Measurements from ENCODE around the gene CEP295NL. TPM values are rescaled to one million over a fixed set of nuclear protein-coding genes. Genes with fewer than 3 reads are reported as not detected.
A peak's percentile ranks its signal among the peaks of the same experiment; 100 is the strongest.

The CEP295NL gene, protein sequence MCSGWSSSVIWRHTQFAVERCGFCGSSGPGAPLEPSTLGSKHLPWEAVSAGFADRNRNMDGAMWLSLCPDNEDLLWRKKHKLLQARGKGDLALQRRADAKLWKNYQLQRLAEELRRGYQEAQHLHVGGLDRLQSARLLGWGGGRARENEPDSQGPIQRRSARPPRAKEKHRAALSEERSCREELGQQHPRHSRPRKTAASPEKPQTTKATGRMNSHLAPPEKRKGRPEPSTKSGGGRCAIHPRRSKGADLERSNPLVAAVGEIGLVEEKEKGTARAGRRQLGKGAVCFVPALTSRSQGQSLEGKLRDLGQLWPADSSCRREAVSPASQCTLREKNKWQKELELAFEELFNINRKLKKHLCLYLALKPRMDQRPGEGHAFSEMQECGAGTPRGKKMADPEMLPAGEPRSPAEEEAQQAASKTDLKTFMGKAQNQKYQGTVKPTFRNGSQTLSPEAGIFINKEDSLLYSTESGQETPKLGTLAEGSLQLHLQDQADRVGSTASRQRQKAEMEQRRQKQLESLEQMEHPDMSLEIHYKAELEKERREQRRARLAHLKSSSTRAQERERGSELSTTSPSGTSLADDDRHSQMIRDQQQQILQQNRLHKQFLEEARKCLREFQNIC
- total RNA-seq: 10 to 100 TPM in 1 of 4 donors, 1 to 10 TPM in 2, not detected in 1; 1.8 to 14.5 (median 3.8) TPM

DNA sequence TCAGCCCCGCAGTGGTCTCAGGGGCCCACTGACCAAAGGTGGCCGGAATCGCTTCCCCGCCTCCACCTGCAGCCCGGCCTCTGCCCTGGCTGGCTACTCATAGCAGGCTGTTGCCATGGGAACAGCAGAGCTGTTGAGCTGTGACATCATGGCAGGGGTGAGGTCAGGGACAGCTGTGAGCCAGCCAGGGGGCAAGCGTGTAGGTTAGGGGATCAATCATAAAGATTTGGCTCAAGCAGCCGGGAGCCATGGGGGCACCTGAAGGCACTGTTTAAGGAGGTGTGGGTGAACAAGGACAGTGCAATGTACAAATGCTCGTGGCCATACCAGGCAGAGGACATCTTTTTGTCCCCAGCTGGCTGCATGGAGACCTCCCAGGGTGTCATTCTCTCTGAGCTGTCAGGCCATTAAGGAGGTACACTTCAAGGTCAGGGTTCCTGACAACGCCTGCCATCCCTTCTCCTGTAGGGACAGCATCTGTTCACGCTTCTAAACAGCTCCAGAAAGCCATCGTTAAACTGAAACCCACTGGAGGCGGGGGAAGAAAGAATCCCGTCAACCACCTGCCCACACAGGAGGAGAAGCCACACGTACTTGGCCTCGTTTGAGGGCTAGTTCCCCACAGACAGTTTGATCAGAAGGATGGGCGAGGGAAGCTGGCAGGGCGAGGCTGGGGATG, at the start of gene CEP295NL:
TSS of gene CEP295NL (minus strand) at position 101 of the 679 bp plus-strand sequence. CDS start 1,373 bp downstream, outside the sequence.
- Histone ChIP-seq H3K4me3 (no peak within 1 kb of the TSS), H3K4me1 (peaks cover 7 to 22% of the 10 kb centered on the region in 2 donors), H3K27ac (peak within 1 kb of the TSS; percentile 4 to 42), H3K36me3 (no peaks in the 10 kb centered on the region), H3K27me3 (no peaks in the 10 kb centered on the region), H3K9me3 (no peaks in the 10 kb centered on the region)
- intact Hi-C loops (cut with DNase I; ENCODE audit: low total_unique reads): no loop called here
- no peak for TF ChIP-seq POLR2A (IDR thresholded peaks at IDR 0.05)
- TF ChIP-seq, protein P1, sequence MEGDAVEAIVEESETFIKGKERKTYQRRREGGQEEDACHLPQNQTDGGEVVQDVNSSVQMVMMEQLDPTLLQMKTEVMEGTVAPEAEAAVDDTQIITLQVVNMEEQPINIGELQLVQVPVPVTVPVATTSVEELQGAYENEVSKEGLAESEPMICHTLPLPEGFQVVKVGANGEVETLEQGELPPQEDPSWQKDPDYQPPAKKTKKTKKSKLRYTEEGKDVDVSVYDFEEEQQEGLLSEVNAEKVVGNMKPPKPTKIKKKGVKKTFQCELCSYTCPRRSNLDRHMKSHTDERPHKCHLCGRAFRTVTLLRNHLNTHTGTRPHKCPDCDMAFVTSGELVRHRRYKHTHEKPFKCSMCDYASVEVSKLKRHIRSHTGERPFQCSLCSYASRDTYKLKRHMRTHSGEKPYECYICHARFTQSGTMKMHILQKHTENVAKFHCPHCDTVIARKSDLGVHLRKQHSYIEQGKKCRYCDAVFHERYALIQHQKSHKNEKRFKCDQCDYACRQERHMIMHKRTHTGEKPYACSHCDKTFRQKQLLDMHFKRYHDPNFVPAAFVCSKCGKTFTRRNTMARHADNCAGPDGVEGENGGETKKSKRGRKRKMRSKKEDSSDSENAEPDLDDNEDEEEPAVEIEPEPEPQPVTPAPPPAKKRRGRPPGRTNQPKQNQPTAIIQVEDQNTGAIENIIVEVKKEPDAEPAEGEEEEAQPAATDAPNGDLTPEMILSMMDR (IDR thresholded peaks at IDR 0.05): no peak
- DNase-seq: no peak

DNA sequence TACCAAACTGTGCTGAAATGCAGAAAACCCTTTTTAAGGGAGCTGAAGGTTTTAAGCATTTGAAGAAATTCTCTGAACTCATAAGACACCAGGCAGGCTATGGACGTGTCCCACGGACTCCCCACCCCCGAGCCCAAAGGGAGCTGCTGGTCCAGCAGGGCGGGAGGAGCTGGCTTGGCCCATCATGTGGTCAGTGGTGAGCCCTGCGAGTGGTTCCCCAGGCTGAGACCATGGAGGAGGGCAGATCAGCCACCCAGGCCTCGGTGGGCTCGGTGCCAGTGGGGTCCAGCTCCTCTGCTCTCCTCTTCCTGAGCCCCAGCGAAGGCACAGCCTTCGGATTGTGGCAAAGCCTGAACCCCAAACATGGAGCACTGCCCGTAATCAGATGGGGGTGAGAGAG, 49.7 kb upstream of the CEP295NL start:
- H3K27me3 ChIP-seq: no peaks in the 10 kb centered on the region
- intact Hi-C loops (cut with DNase I; ENCODE audit: low total_unique reads): no loop called here
- H3K27ac ChIP-seq: peak overlapping the region; percentile 52 to 75
- H3K9me3 ChIP-seq: peaks cover 0 to 8% of the 10 kb centered on the region in 2 donors
- no peak overlapping the region for H3K4me3 ChIP-seq
- no peaks in the 10 kb centered on the region for H3K36me3 ChIP-seq
- H3K4me1 ChIP-seq: peaks cover 0 to 9% of the 10 kb centered on the region in 2 donors
- no peak for DNase-seq
- TF ChIP-seq, protein P1 (IDR thresholded peaks at IDR 0.05): no peak

DNA sequence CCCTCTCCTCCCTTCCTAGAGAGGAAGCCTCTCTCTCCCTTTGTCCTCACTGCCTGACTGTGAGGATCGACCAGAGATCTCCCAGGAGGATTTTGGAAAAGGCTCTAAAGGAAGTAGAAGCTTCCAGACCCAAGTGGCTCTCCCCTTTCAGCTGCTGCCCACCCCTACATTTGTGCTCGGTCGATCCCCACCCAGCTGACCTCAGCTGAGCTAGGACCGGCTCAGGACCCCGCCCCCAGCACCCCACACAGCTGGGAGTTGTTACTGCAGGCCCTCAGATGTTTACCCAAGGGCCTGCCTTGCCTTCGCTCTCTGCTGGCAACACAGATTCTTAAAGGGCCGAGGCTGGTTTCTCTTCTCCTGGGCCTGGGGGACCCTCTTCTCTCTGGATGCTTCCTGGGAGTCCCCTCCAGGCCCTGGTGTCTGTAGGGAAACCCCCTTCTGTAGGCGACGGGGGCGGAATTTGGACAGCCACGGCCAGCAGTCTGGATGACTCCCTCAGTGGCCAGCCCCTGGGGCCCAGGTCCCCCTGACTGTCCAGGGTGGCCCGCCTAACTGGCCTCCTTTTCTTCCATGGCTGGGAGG, 49.1 kb upstream of the CEP295NL start:
- Histone ChIP-seq H3K27me3 (no peaks in the 10 kb centered on the region), H3K4me3 (no peak overlapping the region), H3K27ac (peak overlapping the region; percentile 52 to 75), H3K36me3 (no peaks in the 10 kb centered on the region), H3K4me1 (peaks cover 0 to 9% of the 10 kb centered on the region in 2 donors), H3K9me3 (peaks cover 0 to 8% of the 10 kb centered on the region in 2 donors)
- DNase-seq: no peak
- intact Hi-C loops (cut with DNase I; ENCODE audit: low total_unique reads): no loop called here
- TF ChIP-seq POLR2A (IDR thresholded peaks at IDR 0.05): no peak
- TF ChIP-seq, protein P1 (IDR thresholded peaks at IDR 0.05): no peak

DNA sequence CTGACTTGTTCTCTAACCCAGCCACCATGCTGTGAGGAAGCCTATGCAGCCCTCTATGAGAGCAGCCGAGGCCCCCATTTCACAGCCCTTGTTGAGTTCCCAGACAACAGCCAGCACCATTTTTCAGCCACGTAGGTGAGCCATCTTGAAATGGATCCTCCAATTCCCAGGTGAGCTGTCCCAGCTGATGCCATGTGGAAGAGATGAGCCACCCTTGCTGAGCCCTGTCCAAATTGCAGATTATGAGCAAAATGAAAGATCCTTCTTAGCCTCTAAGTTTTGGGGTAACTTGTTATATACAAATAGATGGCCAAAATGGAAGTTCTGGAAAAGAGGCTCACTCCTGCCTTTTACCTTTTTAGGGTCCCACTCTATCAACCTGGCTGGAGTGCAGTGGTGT, 47.9 kb upstream of the CEP295NL start:
- H3K9me3 ChIP-seq: peaks cover 0 to 8% of the 10 kb centered on the region in 2 donors

More for the DNA sequence above, 47.9 kb upstream of the CEP295NL start:
- Histone ChIP-seq H3K4me3 (no peak overlapping the region), H3K36me3 (no peaks in the 10 kb centered on the region), H3K4me1 (peaks cover 0 to 9% of the 10 kb centered on the region in 2 donors), H3K27me3 (no peaks in the 10 kb centered on the region), H3K27ac (no peak overlapping the region)
- intact Hi-C loops (cut with DNase I; ENCODE audit: low total_unique reads): no loop called here
- DNase-seq: no peak
- TF ChIP-seq, protein P1 (IDR thresholded peaks at IDR 0.05): no peak
- TF ChIP-seq POLR2A (IDR thresholded peaks at IDR 0.05): no peak

Measured in uterus (tissue), 4 donors.